Bronchial epithelial cell (primary cell): ENCODE results near the gene FUT8. TPM values are rescaled to one million over a fixed set of nuclear protein-coding genes. Genes with fewer than 3 reads are reported as not detected.
A peak's percentile ranks its signal among the peaks of the same experiment; 100 is the strongest.

ENCODE experiments used
- DNase-seq: peaks from one replicate; pipeline ENCODE4 v3.0.0-alpha.2; 2010; ENCODE audit warnings: low read depth
- FAIRE-seq: peaks from 2 replicates; lab custom pipeline; 2011; peaks lifted over from hg19 to GRCh38; lab: Jason Lieb, UNC
- H3K27me3 ChIP-seq: 2 replicates; pipeline ENCODE4 v1.5.1; 2011; ENCODE audit warnings: low read length; ENCODE audit not compliant: control insufficient read depth, insufficient read depth
- H3K36me3 ChIP-seq: 2 replicates; pipeline ENCODE4 v1.5.1; 2011; ENCODE audit warnings: low read length; ENCODE audit not compliant: control insufficient read depth, insufficient read depth
- H3K4me3 ChIP-seq: 2 replicates; pipeline ENCODE4 v1.5.1; 2011; ENCODE audit warnings: mild to moderate bottlenecking, low read depth, low read length, control low read depth
- CTCF ChIP-seq: IDR thresholded peaks from 2 replicates; pipeline ENCODE4 v1.5.1; 2011; ENCODE audit warnings: mild to moderate bottlenecking, moderate library complexity, low read length, control low read depth, inconsistent platforms; ENCODE audit not compliant: insufficient read depth, severe bottlenecking
- total RNA-seq: library from RNA; depleted of rRNA; stranded (reverse); fragments of >200 nt; gene quantifications from 2 replicates; pipeline ENCODE4 v1.2.1, GENCODE V29; 2014

The FUT8 gene
- total RNA-seq, 1 donor from 2014 or later = 16.3 TPM

DNA sequence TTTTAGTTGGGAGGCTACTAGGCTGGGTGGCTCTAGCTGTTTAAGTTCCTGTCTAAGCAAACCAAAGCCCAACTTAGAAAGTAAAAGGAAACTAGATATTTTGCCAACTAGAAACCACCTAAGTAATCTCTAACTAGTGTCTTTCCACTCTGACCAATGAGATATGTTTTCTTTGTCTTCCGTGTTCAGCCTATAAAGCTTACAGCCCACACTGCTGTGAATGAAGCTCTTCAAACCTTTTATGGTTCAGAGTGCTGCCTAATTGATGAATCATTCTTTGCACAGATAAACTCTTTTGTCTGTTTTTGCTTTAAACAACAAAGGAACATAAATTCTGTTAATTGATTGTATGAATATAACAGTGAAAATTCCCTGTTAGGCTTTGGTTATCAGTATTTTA, 66.1 kb downstream of the FUT8 start:
- no peak for TF ChIP-seq CTCF
- H3K36me3 ChIP-seq = no peaks in the 10 kb centered on the region
- H3K27me3 ChIP-seq = no peaks in the 10 kb centered on the region
- no peak overlapping the region for H3K4me3 ChIP-seq
- no peak for FAIRE-seq
- peak; percentile 77 for DNase-seq

- FAIRE-seq (no peak), DNase-seq (no peak)
- Histone ChIP-seq H3K27me3 (no peaks in the 10 kb centered on the region), H3K4me3 (no peak overlapping the region), H3K36me3 (no peaks in the 10 kb centered on the region)
- TF ChIP-seq CTCF = no peak
Measured at GRCh38 chr14:65479386-65479785, 66.9 kb downstream of the FUT8 start.

DNA sequence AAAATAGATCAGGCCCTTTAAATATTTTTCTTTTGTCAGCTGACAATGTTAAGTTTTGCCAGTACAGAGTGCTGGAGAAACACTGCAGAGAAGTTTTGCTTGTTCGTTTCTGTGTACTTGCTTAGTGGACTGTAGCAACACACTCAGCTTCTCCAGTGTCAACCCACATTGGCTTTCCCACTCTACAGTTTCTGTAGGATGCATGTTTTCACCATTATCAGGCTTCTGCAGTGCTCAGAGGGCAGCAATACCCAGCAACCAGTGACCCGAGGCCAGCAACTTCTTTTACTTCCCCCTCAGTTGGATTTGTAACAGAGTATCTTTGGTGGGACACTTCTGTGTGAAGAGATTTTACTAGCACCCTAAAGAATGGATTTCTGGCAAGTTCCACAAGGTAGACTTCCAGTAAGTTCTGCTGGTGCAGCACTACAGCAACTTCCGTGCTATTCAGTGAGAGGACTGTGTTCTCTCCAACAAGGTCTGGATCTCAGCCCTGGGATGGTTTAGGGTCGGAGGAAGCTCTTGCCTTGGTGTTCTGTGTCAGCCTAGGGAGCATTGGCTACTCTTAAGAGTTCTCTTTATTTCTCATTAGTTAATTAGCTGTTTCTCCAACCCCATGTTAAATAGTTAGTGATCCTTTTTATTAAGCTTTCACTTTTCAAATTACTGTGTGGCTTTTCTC, 70.4 kb downstream of the FUT8 start:
- DNase-seq (no peak), FAIRE-seq (no peak)
- no peak for TF ChIP-seq CTCF
- Histone ChIP-seq H3K27me3 (no peaks in the 10 kb centered on the region), H3K36me3 (no peaks in the 10 kb centered on the region), H3K4me3 (no peak overlapping the region)

DNA sequence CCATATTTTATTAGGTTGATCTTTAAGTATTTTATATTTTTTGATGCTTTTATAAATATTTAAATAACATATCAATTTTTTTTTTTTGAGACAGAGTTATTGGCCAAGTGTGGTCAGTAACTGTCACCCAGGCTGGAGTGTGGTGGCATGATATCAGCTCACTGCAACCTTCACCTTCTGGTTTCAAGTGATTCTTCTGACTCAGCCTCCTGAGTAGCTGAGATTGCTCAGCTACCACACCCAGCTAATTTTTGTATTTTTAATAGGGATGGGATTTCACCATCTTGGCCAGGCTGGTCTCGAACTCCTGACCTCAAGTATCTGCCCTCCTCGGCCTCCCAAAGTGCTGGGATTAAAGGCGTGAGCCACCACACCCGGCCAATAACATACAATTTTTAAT, 71.1 kb downstream of the FUT8 start:
- no peak for FAIRE-seq
- TF ChIP-seq CTCF = no peak
- peak; percentile 44 for DNase-seq

GRCh38 chr14:65485516-65485915, 73.0 kb downstream of the FUT8 start:
- H3K36me3 ChIP-seq = no peaks in the 10 kb centered on the region
- FAIRE-seq (no peak), DNase-seq (no peak)
- no peak overlapping the region for H3K4me3 ChIP-seq
- no peak for TF ChIP-seq CTCF
- H3K27me3 ChIP-seq = no peaks in the 10 kb centered on the region

More for the DNA sequence above, 71.1 kb downstream of the FUT8 start:
- Histone ChIP-seq H3K36me3 (no peaks in the 10 kb centered on the region), H3K4me3 (no peak overlapping the region), H3K27me3 (no peaks in the 10 kb centered on the region)

DNA sequence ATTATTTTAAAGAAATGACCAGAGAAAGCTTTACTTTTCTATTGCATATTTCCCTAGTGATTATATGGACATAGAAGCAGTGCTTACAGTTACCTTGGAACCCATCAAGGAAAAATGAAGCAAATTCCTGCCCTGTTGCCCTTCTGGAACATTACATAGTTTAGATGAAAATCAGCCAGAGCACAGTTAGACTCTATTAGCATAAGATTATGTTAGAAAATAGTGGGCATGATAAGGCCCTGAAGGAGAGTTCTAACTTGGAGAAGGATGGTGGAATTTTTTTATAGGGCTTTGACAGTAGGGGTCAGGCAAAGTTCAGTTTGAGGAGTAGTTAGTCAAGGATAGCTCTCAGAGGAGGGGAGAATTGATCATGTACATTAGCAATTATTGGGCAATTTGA, 74.3 kb downstream of the FUT8 start:
- Histone ChIP-seq H3K36me3 (no peaks in the 10 kb centered on the region), H3K27me3 (no peaks in the 10 kb centered on the region), H3K4me3 (no peak overlapping the region)
- FAIRE-seq (no peak), DNase-seq (no peak)
- TF ChIP-seq CTCF = no peak
